NCI-H1694 (cell line): Measurements from ENCODE around the gene OGFR.
A peak's percentile ranks its signal among the peaks of the same experiment; 100 is the strongest.

Experiments used
- DNase-seq: peaks from one replicate; lab custom pipeline; 2025; lab: John Stamatoyannopoulos, UW

Gene OGFR

DNA sequence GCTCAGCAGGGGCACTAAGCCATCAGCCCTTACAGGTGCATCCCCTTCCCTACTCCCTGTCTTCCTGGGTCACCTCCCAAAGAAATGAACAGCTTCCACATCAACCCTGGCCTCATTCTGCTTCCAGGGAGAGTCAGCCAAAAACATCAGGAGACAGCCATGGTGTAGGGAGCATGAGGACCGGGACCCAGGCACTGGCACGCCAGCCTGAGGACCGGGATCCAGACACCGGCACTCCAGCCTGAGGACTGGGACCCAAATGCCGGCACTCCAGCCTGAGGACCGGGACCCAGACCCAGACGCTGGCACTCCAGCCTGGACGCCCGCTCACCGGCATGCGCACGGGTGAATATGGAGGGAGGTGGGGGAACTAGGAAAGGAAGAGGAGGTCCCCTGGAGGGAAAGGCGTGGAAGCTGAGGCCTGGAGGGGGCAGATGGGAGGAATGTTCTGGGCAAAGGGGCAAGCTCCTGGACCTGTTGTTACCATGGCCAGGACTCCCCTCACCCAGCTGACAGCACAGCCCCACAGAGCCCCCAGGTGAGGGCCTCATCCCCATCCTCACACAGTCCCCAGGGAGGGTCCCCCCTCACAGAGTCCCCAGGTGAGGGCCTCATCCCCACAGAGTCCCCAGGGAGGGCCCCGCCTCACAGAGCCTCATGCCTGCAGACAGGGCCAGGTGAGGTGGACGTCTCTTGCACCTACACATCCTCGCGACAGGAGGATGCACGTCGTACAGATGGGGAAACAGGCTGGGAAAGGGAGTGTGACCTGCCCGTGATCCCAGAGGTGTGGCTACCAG lies 34.3 kb upstream of the OGFR start:
- no peak for DNase-seq

DNA sequence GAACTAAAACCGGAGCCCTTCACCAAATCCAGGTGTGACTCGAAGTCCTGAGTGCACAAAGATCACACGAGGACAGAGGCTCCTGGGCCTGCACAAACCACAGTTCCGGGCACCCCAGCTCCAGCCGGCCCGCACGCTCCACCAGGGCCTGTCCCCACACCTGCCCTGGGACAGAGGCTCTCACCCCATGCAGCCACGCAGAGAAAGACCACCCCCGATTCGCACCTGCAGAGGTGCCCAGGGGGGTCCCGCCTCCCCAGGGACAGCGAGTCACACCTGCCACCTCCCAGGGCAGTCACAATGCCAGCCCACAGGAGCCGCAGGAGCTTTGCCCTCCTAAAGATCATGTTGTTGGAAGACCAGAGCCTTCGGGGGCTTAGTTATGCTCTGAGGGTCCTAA lies 33.7 kb upstream of the OGFR start:
- no peak for DNase-seq

DNA sequence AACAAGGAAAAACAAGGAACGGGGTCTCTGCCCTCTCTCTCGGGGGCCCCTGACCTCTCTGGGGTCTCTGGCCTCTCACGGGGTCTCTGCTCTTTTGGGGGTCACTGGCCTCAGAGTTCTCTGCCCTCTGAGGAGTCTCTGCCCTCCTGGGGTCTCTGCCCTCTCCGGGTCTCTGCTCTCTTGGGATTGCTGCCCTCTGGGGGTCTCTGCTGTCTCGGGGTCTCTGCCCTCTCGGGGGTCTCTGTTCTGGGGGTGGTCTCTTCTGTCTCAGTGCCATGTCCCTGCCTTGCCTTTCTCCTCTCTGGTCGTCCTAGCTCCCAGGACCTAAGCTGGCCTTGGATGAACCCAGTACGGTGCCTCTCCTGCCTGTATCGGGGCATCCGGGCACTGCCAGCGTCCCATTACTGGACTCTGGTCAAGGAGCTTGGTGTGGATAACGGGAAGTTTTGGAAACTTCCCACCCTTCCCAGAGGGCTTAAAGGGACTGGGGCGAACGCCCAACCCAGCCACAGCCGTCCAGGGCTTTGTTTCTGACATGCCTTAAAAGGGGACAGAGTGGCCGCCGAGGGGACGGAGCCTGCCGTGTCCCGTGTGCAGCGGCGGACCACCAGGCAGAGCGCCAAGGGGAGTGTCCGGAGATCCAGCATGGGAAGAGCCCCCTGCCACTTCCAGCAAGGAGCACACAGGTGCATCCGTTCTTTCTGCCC lies 33.1 kb upstream of the OGFR start:
- DNase-seq = no peak

DNA sequence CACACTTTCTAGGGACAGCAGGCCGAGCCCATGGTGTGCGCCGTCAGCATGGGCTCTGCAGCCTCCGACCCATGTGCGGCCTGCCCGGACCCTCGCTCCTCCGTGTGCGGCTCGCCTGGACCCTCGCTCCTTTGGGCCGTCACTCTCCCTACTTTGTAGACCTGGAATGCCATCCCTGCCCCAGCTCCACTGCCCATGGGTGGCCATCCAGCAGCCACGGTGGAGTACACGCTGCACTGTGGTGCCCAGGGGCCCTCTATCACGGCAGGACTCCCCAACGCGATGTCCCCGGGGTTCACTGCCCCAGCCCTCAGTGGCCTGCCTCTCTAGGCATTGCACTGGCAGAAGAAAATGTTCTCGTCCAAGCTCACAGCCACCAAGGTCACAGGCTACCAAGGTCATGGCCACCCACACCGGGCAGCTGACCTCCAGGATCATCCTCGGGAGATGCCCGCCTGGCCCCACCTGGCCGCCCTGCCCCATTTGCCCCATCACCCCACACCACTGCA lies 32.5 kb upstream of the OGFR start:
- DNase-seq = no peak

DNA sequence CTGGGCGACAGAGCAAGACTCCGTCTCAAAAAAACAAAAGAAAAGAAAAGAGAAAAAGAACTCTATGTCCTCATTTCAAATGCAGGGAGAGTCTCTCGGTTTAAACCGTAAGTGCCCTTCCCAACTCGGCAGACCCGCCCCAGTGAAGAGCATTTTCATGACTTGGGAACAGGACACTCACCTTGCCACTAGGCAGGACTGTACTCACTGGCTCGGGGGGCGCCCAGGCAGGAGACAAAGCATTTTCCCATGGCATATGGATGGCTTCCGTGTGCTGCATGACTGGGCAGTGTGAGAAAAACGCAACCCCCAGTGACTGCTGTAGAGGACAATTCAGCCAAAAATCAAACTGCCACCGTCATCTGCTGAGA lies 32.0 kb upstream of the OGFR start:
- no peak for DNase-seq

DNA sequence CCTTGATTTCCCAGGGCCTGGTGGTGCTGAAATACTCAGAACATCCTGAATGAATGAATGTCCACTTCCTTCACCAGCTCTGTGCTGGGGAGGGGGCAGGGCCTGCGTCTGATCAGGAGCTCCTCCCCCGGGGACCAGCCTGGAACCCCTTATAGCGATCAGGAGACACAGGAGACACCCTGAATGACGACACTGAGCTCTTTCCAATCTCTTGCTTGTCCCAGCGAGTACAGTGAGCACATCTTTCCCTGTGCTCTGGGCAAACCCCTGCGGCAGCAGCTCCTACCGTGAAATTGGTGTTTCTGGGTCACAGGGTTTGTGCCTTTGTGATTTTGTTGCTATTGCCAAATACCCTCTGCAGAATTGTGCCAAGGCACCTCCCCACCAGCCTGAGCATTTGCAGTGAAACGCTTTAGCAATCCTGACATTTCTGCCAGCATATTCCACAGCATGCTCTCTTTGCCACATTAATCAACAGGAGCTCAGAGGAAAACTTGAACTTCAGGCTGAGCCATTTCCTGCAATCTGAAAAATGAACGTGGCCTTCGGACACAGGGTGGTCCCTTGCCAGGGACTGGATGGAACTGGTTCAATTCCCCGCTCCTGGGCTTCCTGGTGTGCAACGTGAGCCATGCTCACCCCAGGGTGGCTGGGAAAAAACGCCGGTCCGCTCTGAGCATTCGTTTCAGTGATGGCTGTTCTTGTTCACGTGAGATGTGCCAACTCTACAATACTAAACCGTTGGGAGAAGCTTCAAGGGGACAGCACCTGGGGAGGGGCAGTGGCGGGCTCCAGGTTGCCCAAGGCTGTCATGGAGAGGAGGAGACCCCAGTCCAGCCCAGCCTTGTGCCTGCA lies 31.4 kb upstream of the OGFR start:
- peak; percentile 79 for DNase-seq

DNA sequence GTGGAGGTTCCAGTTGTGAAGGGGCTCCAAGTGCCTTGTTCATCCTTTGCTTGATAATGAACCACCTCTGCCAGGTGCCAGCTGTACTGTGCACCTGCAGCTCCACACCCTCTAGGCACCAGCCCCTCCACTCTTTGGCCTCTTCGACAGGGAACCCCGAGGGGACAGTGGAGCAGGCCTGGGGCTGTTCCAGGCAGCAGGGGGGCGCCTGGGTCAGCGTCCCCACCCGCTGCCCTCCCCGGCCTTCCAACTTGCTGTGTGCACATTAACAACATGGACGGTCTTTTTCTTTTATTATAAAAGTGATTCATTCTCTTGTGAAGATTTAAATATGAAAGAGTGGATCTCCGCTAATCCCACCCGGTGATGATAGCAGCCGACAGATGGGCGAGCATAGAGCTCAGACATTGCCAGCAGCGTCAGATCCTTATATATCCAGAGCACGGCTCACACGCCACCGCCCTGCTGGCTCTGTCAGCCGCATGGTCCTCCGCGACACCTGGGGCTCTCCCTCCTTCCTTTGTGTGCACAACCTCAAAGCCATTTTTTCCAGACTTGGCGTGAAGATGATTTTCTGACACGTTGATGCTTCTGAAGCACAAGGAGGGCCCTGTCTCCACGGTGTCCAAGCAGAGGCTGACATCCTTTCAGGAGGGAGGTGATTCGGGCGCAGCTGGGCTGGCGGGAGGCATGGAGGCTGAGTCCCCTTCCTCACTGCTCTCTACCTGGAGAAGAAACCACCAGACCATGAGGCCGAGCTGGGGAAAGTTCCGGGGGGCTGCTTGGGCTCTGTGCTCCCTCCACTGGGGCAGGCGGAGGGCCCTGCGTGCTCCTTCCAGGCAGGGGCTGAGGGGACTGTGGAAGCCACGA lies 30.6 kb upstream of the OGFR start:
- peak; percentile 73 for DNase-seq

DNA sequence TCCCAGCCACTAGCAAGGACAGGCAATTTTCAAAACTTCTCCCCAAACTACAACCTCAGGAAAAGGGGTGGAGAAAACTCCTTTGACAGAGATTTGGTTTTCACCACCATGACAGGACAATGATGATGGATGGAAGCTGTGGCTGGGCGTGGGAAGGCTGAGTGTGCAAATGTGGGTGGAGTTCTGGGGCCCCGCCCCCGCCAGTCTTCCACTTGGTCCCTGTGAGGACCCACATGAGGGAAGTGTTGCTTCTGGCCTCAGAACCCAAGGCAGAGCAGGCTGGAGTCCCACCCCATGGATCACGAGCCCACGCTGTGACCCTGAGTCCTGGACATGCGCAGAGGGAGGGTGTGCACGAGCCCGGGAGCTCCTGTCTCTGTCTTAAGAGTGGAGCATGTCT lies 29.9 kb upstream of the OGFR start:
- DNase-seq = no peak

DNA sequence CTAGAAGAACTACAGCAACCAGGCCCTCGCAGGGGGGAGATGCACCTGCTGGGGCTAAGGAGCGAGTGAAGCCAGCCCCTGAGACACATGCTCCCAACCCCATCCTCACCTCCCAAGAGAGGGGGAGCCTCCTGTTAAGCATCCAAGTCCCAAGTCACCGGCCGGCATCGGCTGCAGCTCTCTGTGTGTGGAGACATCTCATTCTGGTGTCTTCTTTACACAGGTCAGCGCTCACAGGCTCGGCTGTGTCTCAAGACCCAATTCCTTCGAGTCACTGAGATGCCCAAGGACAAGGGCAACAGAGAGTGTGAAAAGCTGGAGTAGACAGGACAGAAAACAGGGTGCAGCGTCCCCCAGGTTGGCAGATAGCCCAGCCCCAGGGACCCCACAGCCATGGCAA lies 29.4 kb upstream of the OGFR start:
- DNase-seq = no peak

DNA sequence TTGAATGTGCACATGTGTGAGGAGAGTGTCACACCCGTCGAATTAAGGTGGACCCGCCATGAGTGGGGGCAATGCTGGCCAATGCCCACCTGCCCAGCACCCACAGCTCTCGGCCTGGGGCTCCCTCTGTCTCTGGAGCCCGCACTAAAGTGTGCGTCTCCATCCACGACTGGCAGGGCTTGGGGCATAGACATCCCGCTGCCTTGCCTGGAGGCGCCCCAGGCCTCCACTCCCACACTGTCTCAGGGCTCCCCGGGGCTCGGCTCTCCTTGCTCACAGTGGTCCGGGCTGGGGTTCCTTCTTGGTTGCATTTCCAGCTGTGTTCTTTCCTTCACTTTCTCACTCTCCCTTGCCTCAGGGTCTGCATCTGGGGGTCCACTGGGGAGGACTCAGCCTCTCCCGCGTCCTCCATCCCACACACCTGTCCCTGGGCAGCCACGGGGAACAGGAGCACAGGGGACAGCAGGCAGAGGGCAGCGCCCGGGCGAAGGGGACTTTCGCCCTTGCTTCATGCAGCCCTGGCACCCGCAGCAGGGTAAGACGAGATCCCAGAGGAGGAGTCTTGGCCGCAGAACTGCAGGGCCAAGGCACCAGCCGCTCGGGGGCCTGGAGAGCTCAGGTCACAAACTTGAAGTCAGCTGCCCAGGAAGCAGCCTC lies 28.5 kb upstream of the OGFR start:
- DNase-seq = no peak

DNA sequence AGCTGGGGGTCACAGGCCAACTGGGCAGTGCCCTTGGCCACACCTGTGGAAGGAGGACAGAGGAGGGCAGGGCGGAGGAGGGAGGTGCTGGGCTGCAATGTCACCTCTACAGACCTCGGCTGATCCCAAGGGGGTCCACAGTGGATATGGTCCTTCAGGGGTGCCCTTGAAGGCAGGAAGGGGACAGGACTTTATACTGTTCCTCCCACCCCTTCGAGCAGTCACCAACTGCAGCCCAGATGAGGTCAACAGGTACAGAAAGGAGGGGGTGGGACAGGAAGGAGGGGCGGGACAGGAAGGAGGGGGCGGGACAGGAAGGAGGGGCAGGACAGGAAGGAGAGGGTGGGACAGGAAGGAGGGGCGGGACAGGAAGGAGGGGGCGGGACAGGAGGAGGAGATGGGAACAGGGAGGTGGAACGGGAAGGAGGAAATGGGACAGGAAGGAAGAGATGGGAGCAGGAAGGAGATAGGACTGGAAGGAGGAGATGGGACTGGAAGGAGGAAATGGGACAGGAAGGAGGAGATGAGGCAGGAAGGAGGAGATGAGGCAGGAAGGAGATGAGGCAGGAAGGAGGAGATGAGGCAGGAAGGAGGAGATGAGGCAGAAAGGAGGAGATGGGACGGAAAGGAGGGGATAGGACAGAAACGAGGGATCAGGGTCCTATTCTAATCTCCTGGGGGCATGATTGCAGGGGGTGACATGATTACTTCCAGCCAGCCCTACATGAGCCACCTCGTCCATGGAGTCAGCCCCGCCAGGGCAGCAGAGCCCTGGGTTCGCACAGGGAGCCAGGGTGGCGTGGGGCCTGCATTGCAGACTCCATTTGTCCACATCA lies 27.7 kb upstream of the OGFR start:
- DNase-seq = peak; percentile 42

DNA sequence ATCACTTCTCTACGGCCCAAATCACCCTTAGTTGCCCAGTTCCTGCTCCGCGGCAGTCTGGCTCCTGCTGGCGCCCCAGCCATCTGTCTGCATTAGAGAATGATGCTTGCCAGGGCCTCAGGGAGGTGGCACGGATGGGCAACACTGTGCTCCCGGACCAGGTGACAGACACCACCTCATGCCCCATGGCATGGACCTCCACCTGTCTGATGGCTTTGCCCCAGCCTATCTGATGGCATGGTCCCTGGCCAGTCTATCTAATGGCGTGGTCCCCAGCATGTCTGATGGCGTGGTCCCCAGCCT lies 27.2 kb upstream of the OGFR start:
- DNase-seq = no peak

DNA sequence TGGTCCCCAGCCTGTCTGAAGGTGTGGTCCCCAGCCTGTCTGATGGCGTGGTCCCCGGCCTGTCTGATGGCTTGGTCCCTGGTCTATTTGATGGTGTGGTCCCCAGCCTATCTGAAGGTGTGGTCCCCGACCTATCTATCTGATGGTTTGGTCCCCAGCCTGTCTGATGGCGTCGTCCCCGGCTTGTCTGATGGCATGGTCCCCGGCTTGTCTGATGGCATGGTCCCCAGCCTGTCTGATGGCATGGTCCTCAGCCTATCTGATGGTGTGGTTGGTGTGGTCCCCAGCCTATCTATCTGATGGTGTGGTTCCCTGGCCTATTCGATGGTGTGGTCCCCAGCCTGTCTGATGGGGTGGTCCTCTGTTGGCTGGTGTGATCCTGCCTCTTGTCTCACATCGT lies 26.6 kb upstream of the OGFR start:
- DNase-seq = no peak

DNA sequence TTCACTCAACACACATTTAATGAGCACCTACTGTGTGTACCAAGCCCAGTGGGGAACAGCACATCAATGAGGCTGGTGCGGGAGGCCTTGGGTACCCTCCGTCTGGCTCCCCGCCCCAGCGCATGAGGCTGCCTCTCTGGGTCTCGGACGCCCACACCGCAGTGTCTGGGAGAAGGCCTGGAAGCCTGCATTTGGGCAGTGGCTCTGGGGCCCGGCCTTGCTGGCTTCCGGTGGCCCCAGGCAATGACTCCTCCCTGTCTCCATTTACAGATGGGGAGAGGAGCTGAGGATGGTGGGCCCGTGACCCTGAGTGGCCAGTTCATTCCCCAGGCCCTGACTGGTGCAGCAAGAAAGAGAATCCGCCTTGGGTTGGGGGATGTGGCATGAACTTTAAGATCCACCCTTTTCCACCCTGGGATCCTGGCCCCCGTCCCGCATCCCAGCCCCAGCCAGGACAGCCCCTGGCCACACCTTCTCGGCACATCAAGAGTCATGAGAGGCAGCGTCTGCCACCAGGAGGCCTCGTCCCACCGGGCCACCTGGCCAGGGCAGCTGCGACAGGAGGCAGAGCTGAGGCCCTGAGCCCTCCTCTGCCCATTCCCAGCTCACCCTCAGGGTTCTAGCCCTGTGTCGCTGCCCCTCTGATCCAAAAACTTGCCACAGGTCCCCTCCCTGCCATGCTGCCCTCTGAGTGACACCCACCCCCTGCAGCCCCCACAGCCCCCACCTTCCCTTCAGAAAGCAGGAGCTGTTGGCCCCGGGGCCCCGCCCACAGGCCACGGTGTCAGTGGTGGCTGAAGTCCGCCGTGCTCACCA lies 25.8 kb upstream of the OGFR start:
- DNase-seq = no peak

DNA sequence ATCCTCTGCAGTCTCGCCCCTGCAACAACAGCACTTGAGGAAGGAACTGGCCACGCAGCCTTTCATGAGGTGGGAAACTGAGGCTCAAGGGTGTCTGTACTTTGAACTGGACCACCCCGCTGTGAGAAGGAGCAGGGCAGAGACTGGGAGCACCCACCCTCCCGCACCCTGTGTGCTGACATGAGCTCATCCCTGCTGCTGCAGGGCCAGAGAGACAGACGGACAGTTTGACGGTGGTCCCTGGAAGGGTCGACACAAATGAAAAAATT lies 25.3 kb upstream of the OGFR start:
- DNase-seq = no peak

DNA sequence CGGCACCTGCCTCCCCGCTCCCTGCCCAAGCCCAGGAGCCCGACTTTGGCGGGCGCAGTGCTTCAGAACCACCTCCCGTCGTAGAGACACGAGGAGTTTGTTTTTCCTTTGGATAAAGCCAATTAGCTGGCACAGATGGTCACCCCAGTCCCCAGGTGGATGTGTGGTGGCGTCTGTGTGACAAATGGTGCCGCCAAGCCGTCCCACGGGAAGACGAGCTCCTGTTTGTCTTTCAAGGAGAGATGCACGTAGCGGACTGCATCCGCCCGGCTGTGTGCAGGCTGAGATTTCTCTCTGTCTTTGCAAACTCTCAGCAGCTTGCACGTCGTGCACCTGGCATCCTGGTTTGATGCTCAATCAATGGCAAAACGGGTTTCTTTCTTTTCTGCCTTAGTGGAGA lies 24.4 kb upstream of the OGFR start:
- peak; percentile 32 for DNase-seq

DNA sequence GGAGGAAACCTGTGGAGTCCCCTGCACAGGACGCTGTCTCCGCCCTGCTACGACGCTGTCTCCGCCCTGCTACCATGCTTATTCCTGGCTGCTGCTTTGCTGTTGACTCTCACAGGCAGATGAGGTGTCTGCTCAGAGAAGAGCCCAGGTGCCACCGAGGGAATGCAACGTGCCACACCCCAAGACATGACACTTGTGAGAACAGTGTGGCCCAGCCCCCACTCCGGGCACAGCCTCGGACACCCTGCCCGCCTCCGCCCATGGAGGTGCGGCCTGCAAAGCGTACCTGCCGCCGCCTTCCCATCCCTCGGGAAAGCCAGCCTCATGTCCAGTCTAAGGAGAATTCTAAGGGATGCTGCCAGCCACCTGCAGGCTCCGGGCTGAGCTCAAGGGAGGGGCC lies 23.9 kb upstream of the OGFR start:
- no peak for DNase-seq

DNA sequence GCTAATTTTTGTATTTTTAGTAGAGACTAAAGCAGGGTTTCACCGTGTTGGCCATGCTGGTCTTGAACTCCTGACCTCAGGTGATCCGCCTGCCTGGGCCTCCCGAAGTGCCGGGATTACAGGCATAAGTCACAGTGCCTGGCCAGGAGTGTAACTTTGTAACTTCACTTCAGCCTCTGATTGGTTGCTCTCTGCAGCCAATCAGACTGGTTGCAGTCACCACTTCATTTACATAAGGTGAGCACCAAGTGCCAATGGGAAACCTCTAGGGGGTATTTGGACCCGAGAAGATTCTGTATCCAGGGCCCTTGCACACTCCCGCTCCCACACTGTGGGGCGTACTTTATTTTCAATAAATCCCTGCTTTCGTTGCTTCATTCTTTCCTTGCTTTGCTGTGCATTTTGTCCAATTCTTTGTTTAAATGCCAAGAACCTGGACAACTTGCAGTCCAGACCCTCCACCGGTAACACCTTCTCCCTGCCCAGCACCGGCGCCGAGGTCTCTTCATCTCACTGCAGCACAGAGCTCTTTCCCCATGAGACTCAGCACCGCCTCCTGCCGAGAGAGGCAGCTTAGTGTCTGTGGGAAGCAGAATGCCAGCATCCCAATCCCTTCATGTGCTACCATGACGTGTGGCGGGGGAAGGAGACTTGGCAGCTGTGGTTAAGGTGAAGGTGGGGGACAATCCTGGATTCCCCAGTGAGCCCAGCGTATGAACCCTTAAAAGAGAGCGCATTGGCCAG lies 22.3 kb upstream of the OGFR start:
- no peak for DNase-seq

DNA sequence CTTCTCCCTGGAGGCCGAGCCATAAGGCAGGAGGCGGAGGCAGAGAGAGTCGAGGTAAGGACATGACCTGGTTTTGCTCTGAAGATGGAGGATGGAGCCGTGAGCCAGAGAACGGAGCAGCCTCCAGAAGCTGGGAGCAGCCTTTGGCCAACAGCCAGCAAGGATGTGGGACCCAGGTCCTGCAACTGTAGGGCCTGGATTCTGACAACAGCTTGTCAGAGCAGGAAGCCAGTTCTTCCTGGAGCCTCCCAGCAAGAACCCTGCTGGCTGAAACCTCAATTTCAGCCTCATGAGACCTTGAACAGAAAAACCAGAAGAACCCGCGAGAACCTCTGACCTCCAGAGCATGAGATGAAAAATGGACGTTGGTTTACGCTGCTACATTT lies 21.7 kb upstream of the OGFR start:
- no peak for DNase-seq
